SK-N-SH treated with all-trans-retinoic acid at 6 μM for 48 hours (cell line): ENCODE data around the gene KIZ.

Experiments used
- ATAC-seq: fragments of 200-7000 bp; cut with Tn5 transposase; 3 replicates; pipeline ENCODE4 v1.9.1; 2020; ENCODE audit warnings: mild to moderate bottlenecking, moderate library complexity
- BACH2 ChIP-seq: fragments of 250-450 bp; sonication (Bioruptor Pico); IDR thresholded peaks from 2 replicates; pipeline ENCODE4 v1.9.0; 2021; ENCODE audit warnings: mild to moderate bottlenecking, borderline replicate concordance
- CSDC2 ChIP-seq: fragments of 250-450 bp; sonication (Bioruptor Pico); IDR thresholded peaks from 2 replicates; pipeline ENCODE4 v1.5.0; 2020; ENCODE audit warnings: mild to moderate bottlenecking, moderate library complexity
- ESRRG ChIP-seq: fragments of 250-450 bp; sonication (Bioruptor Pico); IDR thresholded peaks from 2 replicates; pipeline ENCODE4 v1.6.1; 2021; ENCODE audit warnings: mild to moderate bottlenecking
- GLIS3 ChIP-seq: fragments of 250-450 bp; sonication (Bioruptor Pico); IDR thresholded peaks from 2 replicates; pipeline ENCODE4 v1.5.0; 2020; ENCODE audit warnings: mild to moderate bottlenecking, moderate library complexity
- ISL1 ChIP-seq: fragments of 250-450 bp; sonication (Bioruptor Pico); IDR thresholded peaks from 2 replicates; pipeline ENCODE4 v2.1.2; 2022; ENCODE audit warnings: mild to moderate bottlenecking, moderate library complexity
- OSR1 ChIP-seq: fragments of 250-450 bp; sonication (Bioruptor Pico); IDR thresholded peaks from 2 replicates; pipeline ENCODE4 v1.8.0; 2022; ENCODE audit warnings: moderate library complexity, mild to moderate bottlenecking, inconsistent platforms
- PPARA ChIP-seq: fragments of 250-450 bp; sonication (Bioruptor Pico); IDR thresholded peaks from 2 replicates; pipeline ENCODE4 v1.5.0; 2020; ENCODE audit warnings: mild to moderate bottlenecking, borderline replicate concordance
- RARB ChIP-seq: fragments of 250-450 bp; sonication (Bioruptor Pico); IDR thresholded peaks from 2 replicates; pipeline ENCODE4 v1.8.0; 2021; ENCODE audit warnings: mild to moderate bottlenecking, moderate library complexity
- SNAI2 ChIP-seq: fragments of 250-450 bp; sonication (Bioruptor Pico); IDR thresholded peaks from 2 replicates; pipeline ENCODE4 v1.5.0; 2020; ENCODE audit warnings: mild to moderate bottlenecking, moderate library complexity
- TCF4 ChIP-seq: fragments of 250-450 bp; sonication (Bioruptor Pico); IDR thresholded peaks from 2 replicates; pipeline ENCODE4 v1.8.0; 2021; ENCODE audit warnings: mild to moderate bottlenecking, moderate library complexity, borderline replicate concordance
- ZC3H10 ChIP-seq: fragments of 250-450 bp; sonication (Bioruptor Pico); IDR thresholded peaks from 2 replicates; pipeline ENCODE4 v1.5.1; 2021; ENCODE audit warnings: mild to moderate bottlenecking, moderate library complexity
- ZFP30 ChIP-seq: fragments of 450-650 bp; formaldehyde crosslinking; IDR thresholded peaks from 2 replicates; pipeline ENCODE4 v1.5.0; 2022; ENCODE audit warnings: mild to moderate bottlenecking, moderate library complexity
- ZNF565 ChIP-seq: fragments of 450-650 bp; formaldehyde crosslinking; conservative IDR thresholded peaks from 2 replicates; pipeline ENCODE4 v1.5.0; 2020; ENCODE audit warnings: low read depth, mild to moderate bottlenecking, moderate library complexity
- ZNF70 ChIP-seq: fragments of 450-650 bp; formaldehyde crosslinking; IDR thresholded peaks from 2 replicates; pipeline ENCODE4 v1.5.0; 2020; ENCODE audit warnings: mild to moderate bottlenecking, moderate library complexity
- ZNF8 ChIP-seq: fragments of 450-650 bp; formaldehyde crosslinking; IDR thresholded peaks from 2 replicates; pipeline ENCODE4 v1.5.0; 2020; ENCODE audit warnings: mild to moderate bottlenecking, moderate library complexity
- TF ChIP-seq, protein P1 (sequence below): fragments of 250-450 bp; sonication (Bioruptor Pico); IDR thresholded peaks from 2 replicates; pipeline ENCODE4 v1.8.0; 2021; ENCODE audit warnings: low read depth, mild to moderate bottlenecking, moderate library complexity, borderline replicate concordance
- TF ChIP-seq, protein P2 (sequence below): fragments of 250-450 bp; sonication (Bioruptor Pico); IDR thresholded peaks from 2 replicates; pipeline ENCODE4 v1.5.0; 2020; ENCODE audit warnings: mild to moderate bottlenecking, moderate library complexity
- TF ChIP-seq, protein P3 (sequence below): fragments of 250-450 bp; sonication (Bioruptor Pico); IDR thresholded peaks from 2 replicates; pipeline ENCODE4 v1.5.1; 2021; ENCODE audit warnings: mild to moderate bottlenecking, moderate library complexity
- TF ChIP-seq, protein P4 (sequence below): fragments of 250-450 bp; sonication (Bioruptor Pico); IDR thresholded peaks from 2 replicates; pipeline ENCODE4 v1.8.0; 2020; ENCODE audit warnings: mild to moderate bottlenecking, moderate library complexity, borderline replicate concordance
- TF ChIP-seq, protein P5 (sequence below): fragments of 250-450 bp; sonication (Bioruptor Pico); IDR thresholded peaks from 2 replicates; pipeline ENCODE4 v1.5.1; 2020; ENCODE audit warnings: low read depth, mild to moderate bottlenecking, moderate library complexity

The KIZ gene

DNA sequence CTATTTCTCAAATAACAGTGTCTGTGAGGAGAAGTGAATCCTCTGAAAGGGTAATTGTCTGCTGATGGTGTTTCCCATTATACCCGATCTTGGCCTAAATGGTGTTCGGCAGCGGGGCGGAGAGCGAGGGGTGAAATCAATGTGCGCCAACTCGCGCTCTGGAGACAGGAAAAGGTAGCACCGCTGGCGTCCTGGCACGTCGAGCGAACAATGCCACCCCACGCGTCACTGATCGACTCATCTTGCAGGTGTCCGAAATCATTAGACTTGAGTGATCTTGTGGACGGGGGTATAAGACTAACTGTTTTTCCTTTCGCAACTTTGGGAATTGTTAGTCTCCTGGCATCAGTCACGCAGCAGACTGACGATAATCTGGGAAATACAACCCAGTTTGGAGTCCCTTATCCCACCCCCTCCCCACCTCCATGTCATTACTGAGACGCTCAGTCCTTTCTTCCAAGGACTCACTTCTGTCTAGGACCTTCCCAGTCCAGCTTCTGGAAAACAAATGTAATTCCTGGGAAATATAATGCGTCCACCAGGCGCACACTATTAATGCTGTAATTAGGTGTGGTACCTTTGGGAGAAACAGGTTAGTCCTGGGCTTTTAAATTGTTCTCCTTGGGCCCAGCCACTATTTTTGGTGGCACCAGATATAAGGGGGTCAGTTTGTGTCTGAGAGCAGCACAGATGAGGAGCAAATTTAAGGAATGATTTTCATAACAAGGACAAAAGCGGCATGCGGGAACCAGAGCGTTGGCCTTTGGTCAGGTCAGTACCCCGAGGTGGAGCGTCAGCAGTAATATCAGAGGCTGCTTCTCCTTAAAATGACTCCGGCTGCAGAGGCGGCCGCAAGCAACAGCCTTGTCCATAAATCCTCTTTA lies 22.1 kb upstream of the KIZ start:
- ATAC-seq: no peak
- TF ChIP-seq, protein P1, sequence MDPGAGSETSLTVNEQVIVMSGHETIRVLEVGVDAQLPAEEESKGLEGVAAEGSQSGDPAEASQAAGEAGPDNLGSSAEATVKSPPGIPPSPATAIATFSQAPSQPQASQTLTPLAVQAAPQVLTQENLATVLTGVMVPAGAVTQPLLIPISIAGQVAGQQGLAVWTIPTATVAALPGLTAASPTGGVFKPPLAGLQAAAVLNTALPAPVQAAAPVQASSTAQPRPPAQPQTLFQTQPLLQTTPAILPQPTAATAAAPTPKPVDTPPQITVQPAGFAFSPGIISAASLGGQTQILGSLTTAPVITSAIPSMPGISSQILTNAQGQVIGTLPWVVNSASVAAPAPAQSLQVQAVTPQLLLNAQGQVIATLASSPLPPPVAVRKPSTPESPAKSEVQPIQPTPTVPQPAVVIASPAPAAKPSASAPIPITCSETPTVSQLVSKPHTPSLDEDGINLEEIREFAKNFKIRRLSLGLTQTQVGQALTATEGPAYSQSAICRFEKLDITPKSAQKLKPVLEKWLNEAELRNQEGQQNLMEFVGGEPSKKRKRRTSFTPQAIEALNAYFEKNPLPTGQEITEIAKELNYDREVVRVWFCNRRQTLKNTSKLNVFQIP: no peak
- TF ChIP-seq ZNF8 (CRISPR knock-in tag) (no peak), ZNF70 (CRISPR knock-in tag) (no peak), GLIS3 (CRISPR knock-in tag) (no peak), SNAI2 (CRISPR knock-in tag) (no peak), OSR1 (CRISPR knock-in tag) (no peak), ZFP30 (no peak)
- TF ChIP-seq, protein P2, sequence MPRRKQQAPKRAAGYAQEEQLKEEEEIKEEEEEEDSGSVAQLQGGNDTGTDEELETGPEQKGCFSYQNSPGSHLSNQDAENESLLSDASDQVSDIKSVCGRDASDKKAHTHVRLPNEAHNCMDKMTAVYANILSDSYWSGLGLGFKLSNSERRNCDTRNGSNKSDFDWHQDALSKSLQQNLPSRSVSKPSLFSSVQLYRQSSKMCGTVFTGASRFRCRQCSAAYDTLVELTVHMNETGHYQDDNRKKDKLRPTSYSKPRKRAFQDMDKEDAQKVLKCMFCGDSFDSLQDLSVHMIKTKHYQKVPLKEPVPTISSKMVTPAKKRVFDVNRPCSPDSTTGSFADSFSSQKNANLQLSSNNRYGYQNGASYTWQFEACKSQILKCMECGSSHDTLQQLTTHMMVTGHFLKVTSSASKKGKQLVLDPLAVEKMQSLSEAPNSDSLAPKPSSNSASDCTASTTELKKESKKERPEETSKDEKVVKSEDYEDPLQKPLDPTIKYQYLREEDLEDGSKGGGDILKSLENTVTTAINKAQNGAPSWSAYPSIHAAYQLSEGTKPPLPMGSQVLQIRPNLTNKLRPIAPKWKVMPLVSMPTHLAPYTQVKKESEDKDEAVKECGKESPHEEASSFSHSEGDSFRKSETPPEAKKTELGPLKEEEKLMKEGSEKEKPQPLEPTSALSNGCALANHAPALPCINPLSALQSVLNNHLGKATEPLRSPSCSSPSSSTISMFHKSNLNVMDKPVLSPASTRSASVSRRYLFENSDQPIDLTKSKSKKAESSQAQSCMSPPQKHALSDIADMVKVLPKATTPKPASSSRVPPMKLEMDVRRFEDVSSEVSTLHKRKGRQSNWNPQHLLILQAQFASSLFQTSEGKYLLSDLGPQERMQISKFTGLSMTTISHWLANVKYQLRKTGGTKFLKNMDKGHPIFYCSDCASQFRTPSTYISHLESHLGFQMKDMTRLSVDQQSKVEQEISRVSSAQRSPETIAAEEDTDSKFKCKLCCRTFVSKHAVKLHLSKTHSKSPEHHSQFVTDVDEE (CRISPR knock-in tag): no peak

DNA sequence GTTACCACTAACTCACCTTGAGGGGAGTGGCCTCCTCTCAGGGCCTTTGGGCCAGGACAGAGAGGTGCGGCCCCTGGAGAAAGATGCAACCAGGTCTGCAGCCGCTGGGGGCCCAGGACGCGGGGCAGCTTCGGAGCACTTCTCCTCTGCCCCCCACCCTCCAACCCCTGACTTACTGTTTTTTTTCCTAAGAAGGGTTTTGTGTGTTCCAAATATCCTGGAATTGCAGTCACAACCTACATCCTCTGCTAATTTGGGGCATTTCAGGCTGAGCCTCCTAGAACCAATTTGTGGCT lies 21.5 kb upstream of the KIZ start:
- no peak for ATAC-seq
- TF ChIP-seq, protein P3, sequence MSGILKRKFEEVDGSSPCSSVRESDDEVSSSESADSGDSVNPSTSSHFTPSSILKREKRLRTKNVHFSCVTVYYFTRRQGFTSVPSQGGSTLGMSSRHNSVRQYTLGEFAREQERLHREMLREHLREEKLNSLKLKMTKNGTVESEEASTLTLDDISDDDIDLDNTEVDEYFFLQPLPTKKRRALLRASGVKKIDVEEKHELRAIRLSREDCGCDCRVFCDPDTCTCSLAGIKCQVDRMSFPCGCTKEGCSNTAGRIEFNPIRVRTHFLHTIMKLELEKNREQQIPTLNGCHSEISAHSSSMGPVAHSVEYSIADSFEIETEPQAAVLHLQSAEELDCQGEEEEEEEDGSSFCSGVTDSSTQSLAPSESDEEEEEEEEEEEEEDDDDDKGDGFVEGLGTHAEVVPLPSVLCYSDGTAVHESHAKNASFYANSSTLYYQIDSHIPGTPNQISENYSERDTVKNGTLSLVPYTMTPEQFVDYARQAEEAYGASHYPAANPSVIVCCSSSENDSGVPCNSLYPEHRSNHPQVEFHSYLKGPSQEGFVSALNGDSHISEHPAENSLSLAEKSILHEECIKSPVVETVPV (CRISPR knock-in tag): no peak
- TF ChIP-seq BACH2 (CRISPR knock-in tag) (no peak), PPARA (no peak), ZFP30 (no peak), RARB (no peak), ZC3H10 (no peak), SNAI2 (CRISPR knock-in tag) (no peak)
- TF ChIP-seq, all 23 proteins: peak for 0

DNA sequence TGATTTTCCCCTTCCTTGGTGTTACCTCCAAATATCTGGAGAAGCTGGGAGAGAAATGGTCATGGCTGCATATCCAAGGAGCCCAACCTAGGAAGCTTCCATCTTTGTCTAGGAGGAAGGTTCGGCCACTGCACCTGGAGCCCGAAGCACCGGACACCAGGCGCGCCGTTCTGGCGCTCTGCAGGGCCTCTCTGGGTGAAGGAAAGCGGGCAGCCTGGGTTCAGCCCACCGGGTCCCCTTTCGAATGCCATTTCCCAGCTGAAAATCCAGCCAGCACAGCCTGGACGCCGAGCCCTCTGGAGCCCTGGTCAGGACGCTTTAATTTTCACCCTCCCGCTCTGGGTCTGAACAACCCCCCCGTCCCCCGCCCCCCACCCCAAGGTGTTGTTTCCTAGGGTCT lies 21.0 kb upstream of the KIZ start:
- TF ChIP-seq TCF4 (CRISPR knock-in tag): no peak
- TF ChIP-seq, protein P4, sequence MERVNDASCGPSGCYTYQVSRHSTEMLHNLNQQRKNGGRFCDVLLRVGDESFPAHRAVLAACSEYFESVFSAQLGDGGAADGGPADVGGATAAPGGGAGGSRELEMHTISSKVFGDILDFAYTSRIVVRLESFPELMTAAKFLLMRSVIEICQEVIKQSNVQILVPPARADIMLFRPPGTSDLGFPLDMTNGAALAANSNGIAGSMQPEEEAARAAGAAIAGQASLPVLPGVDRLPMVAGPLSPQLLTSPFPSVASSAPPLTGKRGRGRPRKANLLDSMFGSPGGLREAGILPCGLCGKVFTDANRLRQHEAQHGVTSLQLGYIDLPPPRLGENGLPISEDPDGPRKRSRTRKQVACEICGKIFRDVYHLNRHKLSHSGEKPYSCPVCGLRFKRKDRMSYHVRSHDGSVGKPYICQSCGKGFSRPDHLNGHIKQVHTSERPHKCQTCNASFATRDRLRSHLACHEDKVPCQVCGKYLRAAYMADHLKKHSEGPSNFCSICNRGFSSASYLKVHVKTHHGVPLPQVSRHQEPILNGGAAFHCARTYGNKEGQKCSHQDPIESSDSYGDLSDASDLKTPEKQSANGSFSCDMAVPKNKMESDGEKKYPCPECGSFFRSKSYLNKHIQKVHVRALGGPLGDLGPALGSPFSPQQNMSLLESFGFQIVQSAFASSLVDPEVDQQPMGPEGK (CRISPR knock-in tag): no peak
- no peak for TF ChIP-seq ISL1 (CRISPR knock-in tag)
- no peak for ATAC-seq

DNA sequence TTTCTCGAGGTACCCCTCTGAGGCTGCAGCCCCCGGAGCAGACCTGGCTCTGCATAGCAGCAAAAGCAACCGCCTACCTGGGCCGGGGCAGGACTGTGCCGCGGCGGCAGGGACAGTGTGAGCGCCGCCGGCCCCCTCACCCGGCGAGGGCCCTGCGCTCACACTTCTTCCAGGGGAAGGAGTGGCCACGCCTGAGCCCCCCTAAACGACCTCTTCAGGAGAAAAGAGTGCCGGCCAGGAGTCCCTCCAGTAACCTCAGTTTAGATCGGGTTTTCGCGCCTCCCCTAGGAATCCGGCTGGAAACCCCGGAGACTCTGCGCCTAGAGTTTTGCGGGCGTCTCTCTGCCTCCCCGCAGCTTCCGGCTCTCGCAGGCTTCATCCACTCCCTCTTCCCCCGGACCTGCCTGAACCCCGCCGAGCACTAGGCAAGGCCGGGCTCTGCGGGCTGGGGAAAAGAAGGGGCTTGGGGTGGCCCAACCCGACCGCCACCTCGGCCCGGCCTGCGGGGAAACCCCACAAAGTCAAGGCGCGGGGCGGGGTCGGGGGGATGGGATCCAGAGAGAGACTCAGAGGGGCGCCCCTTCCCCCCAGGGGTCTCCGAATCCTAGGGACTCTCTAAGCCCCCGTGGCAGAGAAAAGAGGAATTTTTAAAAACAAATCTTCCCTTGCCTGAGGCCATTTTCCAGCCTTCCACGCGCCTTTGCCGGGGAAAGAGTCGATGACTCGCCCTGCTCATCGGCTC lies 20.3 kb upstream of the KIZ start:
- no peak for TF ChIP-seq TCF4 (CRISPR knock-in tag)
- no peak for TF ChIP-seq OSR1 (CRISPR knock-in tag)
- no peak for TF ChIP-seq PPARA
- TF ChIP-seq ZNF565 (CRISPR knock-in tag): no peak
- TF ChIP-seq ZC3H10: no peak
- TF ChIP-seq ZFP30: no peak
- TF ChIP-seq, protein P3 (CRISPR knock-in tag): no peak
- no peak for TF ChIP-seq RARB
- TF ChIP-seq GLIS3 (CRISPR knock-in tag): no peak
- no peak for TF ChIP-seq CSDC2 (CRISPR knock-in tag)
- no peak for TF ChIP-seq SNAI2 (CRISPR knock-in tag)
- TF ChIP-seq, protein P5, sequence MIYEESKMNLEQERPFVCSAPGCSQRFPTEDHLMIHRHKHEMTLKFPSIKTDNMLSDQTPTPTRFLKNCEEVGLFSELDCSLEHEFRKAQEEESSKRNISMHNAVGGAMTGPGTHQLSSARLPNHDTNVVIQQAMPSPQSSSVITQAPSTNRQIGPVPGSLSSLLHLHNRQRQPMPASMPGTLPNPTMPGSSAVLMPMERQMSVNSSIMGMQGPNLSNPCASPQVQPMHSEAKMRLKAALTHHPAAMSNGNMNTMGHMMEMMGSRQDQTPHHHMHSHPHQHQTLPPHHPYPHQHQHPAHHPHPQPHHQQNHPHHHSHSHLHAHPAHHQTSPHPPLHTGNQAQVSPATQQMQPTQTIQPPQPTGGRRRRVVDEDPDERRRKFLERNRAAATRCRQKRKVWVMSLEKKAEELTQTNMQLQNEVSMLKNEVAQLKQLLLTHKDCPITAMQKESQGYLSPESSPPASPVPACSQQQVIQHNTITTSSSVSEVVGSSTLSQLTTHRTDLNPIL: no peak
- no peak for TF ChIP-seq ESRRG
- no peak for ATAC-seq
